ENCODE results near the gene TMEM109.
A peak's percentile ranks its signal among the peaks of the same experiment; 100 is the strongest.

TMEM109 gene

GRCh38 chr11:60934790-60935605, 21.0 kb downstream of the TMEM109 start:
- Mint-ChIP-seq H3K4me3 (no peak overlapping the region), H3K36me3 (ENCODE audit: low read depth) (no peaks in the 10 kb centered on the region)
- no peak for DNase-seq

GRCh38 chr11:60935676-60936442, 21.9 kb downstream of the TMEM109 start:
- H3K27me3 Mint-ChIP-seq = peaks cover 5% of the 10 kb centered on the region
- no peaks in the 10 kb centered on the region for H3K9me3 Mint-ChIP-seq
- no peak for DNase-seq

More at GRCh38 chr11:60934790-60935605, 21.0 kb downstream of the TMEM109 start:
- Mint-ChIP-seq H3K27ac (no peak overlapping the region), H3K27me3 (peaks cover 5% of the 10 kb centered on the region), H3K4me1 (ENCODE audit: low read depth) (peaks cover 3% of the 10 kb centered on the region), H3K9me3 (no peaks in the 10 kb centered on the region)

DNA sequence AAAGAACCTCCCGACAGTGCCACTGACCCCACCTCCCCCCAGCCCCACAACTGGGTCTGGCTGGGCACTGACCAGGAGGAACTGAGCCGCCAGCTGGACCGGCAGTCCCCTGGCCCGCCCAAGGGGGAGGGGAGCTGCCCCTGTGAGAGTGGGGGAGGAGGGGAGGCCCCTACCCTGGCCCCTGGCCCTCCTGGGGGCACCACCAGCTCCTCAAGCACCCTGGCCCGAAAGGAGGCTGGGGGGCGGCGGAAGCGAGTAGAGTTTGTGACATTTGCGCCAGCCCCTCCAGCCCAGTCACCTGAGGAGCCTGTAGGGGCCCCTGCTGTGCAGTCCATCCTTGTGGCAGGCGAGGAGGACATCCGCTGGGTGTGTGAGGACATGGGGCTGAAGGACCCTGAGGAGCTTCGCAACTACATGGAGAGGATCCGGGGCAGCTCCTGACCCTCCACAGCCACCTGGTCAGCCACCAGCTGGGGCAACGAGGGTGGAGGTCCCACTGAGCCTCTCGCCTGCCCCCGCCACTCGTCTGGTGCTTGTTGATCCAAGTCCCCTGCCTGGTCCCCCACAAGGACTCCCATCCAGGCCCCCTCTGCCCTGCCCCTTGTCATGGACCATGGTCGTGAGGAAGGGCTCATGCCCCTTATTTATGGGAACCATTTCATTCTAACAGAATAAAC, 22.6 kb downstream of the TMEM109 start:
- no peak overlapping the region for H3K27ac Mint-ChIP-seq
- no peak overlapping the region for H3K4me3 Mint-ChIP-seq
- H3K27me3 Mint-ChIP-seq = peaks cover 5% of the 10 kb centered on the region
- no peaks in the 10 kb centered on the region for H3K36me3 Mint-ChIP-seq (ENCODE audit: low read depth)
- no peak for DNase-seq
- no peaks in the 10 kb centered on the region for H3K9me3 Mint-ChIP-seq
- peaks cover 7% of the 10 kb centered on the region for H3K4me1 Mint-ChIP-seq (ENCODE audit: low read depth)

More at GRCh38 chr11:60935676-60936442, 21.9 kb downstream of the TMEM109 start:
- H3K27ac Mint-ChIP-seq = no peak overlapping the region
- H3K4me3 Mint-ChIP-seq = no peak overlapping the region
- H3K36me3 Mint-ChIP-seq (ENCODE audit: low read depth) = no peaks in the 10 kb centered on the region
- H3K4me1 Mint-ChIP-seq (ENCODE audit: low read depth) = peaks cover 7% of the 10 kb centered on the region

GRCh38 chr11:60937144-60937527, 23.2 kb downstream of the TMEM109 start:
- DNase-seq = no peak
- H3K27me3 Mint-ChIP-seq = peaks cover 5% of the 10 kb centered on the region
- no peak overlapping the region for H3K4me3 Mint-ChIP-seq
- no peaks in the 10 kb centered on the region for H3K9me3 Mint-ChIP-seq
- H3K4me1 Mint-ChIP-seq (ENCODE audit: low read depth) = peaks cover 7% of the 10 kb centered on the region
- no peak overlapping the region for H3K27ac Mint-ChIP-seq
- no peaks in the 10 kb centered on the region for H3K36me3 Mint-ChIP-seq (ENCODE audit: low read depth)

- Mint-ChIP-seq H3K9me3 (no peaks in the 10 kb centered on the region), H3K36me3 (ENCODE audit: low read depth) (no peaks in the 10 kb centered on the region), H3K27me3 (peaks cover 5% of the 10 kb centered on the region), H3K4me1 (ENCODE audit: low read depth) (peaks cover 7% of the 10 kb centered on the region), H3K4me3 (no peak overlapping the region), H3K27ac (no peak overlapping the region)
- DNase-seq = no peak
These were observed 23.9 kb downstream of the TMEM109 start for GRCh38 chr11:60937811-60938210.

DNA sequence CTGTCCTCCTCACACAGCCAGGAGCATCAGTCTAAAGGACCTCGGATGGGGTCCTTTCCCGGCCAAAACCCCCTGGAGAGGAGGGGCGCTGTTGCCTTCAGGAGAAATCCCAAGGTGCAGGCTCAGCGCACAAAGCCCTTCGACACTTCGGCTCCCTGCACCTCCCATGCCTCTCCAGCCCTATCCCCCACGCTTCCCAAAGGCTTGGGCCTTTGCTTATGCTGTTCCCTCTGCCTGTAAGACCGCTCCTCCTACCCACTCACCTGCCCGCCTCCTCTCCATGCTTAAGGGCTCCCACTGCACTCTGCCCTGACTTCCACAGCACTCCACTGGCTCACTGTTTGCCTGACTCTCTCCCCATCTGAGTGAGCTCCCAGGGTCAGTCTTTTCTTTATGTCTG, 24.5 kb downstream of the TMEM109 start:
- no peak overlapping the region for H3K4me3 Mint-ChIP-seq
- DNase-seq = no peak
- peaks cover 7% of the 10 kb centered on the region for H3K4me1 Mint-ChIP-seq (ENCODE audit: low read depth)

DNA sequence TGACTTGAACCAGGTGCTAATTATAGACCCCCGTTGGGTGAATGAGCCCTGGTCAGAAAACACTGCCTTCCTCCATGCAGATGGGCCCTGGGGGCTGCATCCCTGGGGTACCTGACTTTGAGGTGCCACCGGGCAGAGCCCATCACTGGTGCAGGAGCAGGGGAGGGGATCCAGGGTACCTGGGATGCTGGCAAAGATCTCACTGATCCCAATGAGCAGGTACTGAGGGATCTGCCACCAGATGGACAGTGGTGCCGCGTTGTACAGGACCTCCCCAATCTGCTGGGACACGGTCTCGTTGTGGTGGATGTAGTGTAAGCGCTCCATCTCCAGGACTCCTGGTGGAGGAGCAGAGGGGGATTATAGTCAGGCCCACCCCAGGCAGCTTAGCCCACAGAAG, 25.3 kb downstream of the TMEM109 start:
- no peaks in the 10 kb centered on the region for H3K27me3 Mint-ChIP-seq
- no peaks in the 10 kb centered on the region for H3K36me3 Mint-ChIP-seq (ENCODE audit: low read depth)
- no peak for DNase-seq
- no peaks in the 10 kb centered on the region for H3K9me3 Mint-ChIP-seq
- H3K4me1 Mint-ChIP-seq (ENCODE audit: low read depth) = peaks cover 7% of the 10 kb centered on the region
- no peak overlapping the region for H3K4me3 Mint-ChIP-seq
- H3K27ac Mint-ChIP-seq = no peak overlapping the region

More for the DNA sequence above, 24.5 kb downstream of the TMEM109 start:
- H3K9me3 Mint-ChIP-seq = no peaks in the 10 kb centered on the region
- H3K27me3 Mint-ChIP-seq = peaks cover 5% of the 10 kb centered on the region
- H3K36me3 Mint-ChIP-seq (ENCODE audit: low read depth) = no peaks in the 10 kb centered on the region
- no peak overlapping the region for H3K27ac Mint-ChIP-seq

DNA sequence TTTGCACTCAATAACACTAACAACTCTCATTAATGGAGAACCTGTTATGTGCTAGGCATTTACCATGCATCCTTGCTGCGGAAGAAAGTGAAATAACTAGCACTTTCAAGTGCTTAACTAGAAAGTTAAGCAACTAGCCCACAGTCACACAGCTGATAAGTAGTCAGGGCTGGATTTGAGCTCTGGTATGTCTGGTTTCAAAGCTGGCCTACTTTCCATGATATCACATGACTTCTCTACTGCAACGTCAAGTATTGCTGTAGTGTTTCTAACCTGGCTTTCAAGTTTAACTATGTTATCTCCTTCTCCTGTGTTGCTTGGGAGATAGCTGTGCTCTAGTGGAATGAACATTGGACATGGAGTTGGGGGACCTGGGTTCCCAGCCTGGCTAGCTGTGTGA, 25.9 kb downstream of the TMEM109 start:
- no peaks in the 10 kb centered on the region for H3K36me3 Mint-ChIP-seq (ENCODE audit: low read depth)
- DNase-seq = no peak
- no peaks in the 10 kb centered on the region for H3K9me3 Mint-ChIP-seq
- peaks cover 7% of the 10 kb centered on the region for H3K4me1 Mint-ChIP-seq (ENCODE audit: low read depth)
- H3K27me3 Mint-ChIP-seq = no peaks in the 10 kb centered on the region
- H3K27ac Mint-ChIP-seq = peak overlapping the region; percentile 3
- H3K4me3 Mint-ChIP-seq = no peak overlapping the region

GRCh38 chr11:60941371-60942119, 27.6 kb downstream of the TMEM109 start:
- H3K27me3 Mint-ChIP-seq = no peaks in the 10 kb centered on the region
- no peaks in the 10 kb centered on the region for H3K36me3 Mint-ChIP-seq (ENCODE audit: low read depth)
- H3K9me3 Mint-ChIP-seq = no peaks in the 10 kb centered on the region
- DNase-seq = no peak
- peaks cover 7% of the 10 kb centered on the region for H3K4me1 Mint-ChIP-seq (ENCODE audit: low read depth)
- H3K27ac Mint-ChIP-seq = no peak overlapping the region
- H3K4me3 Mint-ChIP-seq = no peak overlapping the region

- no peaks in the 10 kb centered on the region for H3K36me3 Mint-ChIP-seq (ENCODE audit: low read depth)
- no peaks in the 10 kb centered on the region for H3K9me3 Mint-ChIP-seq
- no peak overlapping the region for H3K27ac Mint-ChIP-seq
- peaks cover 7% of the 10 kb centered on the region for H3K4me1 Mint-ChIP-seq (ENCODE audit: low read depth)
- no peaks in the 10 kb centered on the region for H3K27me3 Mint-ChIP-seq
- no peak overlapping the region for H3K4me3 Mint-ChIP-seq
- no peak for DNase-seq
These were observed 28.3 kb downstream of the TMEM109 start for GRCh38 chr11:60942219-60942618.

DNA sequence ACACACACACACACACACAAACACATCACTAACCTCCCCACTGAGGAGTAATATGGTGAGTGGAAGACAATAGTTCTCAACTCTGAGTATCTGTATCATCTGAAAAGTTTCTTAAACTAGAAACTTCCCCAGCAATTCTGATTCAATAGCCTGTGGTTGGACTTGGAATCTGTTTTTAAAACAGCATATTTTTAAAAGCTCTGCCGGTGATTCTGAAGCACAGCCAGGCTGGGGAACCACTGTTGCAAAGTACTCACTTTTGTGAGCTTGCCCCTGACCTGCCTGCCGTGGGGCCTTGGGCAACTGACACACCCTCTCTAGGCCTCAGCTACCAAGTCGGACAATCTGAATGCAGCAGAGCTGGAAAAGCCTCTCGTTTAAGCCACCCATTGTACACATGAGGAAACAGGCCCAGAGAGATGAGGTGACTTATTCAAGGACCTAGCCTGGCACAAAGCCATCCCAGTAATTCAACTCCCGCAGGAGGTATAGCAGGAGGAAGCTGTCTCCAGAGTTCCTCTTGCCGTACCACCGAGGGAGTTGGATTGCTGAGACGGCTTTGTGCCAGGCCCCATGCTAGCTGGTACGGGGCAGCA, 29.1 kb downstream of the TMEM109 start:
- H3K36me3 Mint-ChIP-seq (ENCODE audit: low read depth) = no peaks in the 10 kb centered on the region
- no peak overlapping the region for H3K4me3 Mint-ChIP-seq
- no peak overlapping the region for H3K27ac Mint-ChIP-seq
- no peaks in the 10 kb centered on the region for H3K9me3 Mint-ChIP-seq
- H3K27me3 Mint-ChIP-seq = no peaks in the 10 kb centered on the region
- peaks cover 7% of the 10 kb centered on the region for H3K4me1 Mint-ChIP-seq (ENCODE audit: low read depth)
- DNase-seq = no peak

DNA sequence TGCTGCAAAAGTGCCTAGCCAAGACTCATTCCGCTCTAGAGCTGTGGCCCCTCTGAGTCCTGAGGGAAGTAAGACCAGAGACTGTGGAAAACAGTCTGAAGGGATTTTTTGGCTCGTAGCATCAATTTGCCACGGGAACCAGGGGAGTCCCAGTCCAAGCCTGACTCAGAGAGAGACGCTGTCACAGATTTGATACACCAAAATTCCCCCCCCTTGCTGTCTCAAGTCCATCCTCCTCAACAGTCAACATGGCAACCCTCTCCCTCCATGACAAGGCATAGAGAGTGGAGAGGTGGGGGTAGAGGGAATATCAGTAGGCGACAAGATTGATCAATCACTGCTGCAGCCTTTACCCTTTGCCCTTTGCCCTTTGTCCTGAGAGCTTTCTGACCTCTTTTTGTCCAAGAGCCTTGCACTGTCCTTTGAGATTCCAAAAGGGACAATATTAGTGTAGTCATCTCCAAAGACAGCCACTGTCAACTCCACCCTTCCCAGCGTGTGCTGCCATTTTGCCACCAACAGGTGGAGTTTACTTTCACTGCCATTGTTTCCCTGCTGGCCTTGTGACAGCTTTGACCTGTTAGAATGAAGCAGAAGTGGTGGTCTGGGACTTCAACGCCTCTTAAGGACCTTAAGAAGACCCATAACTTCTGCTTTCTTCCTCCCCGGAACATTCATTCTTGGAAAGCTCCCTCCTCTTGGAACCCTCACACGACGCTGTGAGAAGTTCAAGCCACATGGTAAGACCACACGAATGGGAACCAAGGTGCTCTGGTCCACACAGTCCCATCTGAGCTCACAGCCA, 30.7 kb downstream of the TMEM109 start:
- no peak for DNase-seq
- H3K4me3 Mint-ChIP-seq = no peak overlapping the region

DNA sequence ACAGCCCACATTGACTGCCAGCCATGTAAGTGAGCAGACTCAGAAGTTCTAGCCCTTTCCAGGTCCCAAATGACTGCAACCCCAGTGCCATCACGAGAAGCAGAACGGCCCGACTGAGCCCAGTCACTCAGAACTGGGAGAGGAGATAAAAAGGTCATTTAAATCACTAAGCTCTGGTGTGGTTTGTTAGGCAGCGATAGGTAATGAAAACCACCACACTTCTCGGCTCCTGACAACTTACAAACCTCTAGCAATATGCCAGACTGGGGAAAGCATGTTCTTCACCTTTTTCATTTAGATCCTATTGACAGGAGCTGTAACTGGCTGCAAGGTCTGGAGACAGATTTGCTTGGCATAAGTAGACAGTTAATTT, 31.3 kb downstream of the TMEM109 start:
- Mint-ChIP-seq H3K9me3 (no peaks in the 10 kb centered on the region), H3K27ac (no peak overlapping the region), H3K36me3 (ENCODE audit: low read depth) (no peaks in the 10 kb centered on the region), H3K4me3 (no peak overlapping the region), H3K4me1 (ENCODE audit: low read depth) (peaks cover 10% of the 10 kb centered on the region), H3K27me3 (peaks cover 2% of the 10 kb centered on the region)
- DNase-seq = no peak

More for the DNA sequence above, 30.7 kb downstream of the TMEM109 start:
- peaks cover 11% of the 10 kb centered on the region for H3K4me1 Mint-ChIP-seq (ENCODE audit: low read depth)
- no peaks in the 10 kb centered on the region for H3K9me3 Mint-ChIP-seq
- H3K27me3 Mint-ChIP-seq = no peaks in the 10 kb centered on the region
- no peak overlapping the region for H3K27ac Mint-ChIP-seq
- no peaks in the 10 kb centered on the region for H3K36me3 Mint-ChIP-seq (ENCODE audit: low read depth)

Data from activated T-cell treated with anti-CD3 and anti-CD28 coated beads, Interleukin-2, amount 50 U/mL, for 24 hours (primary cell).